ENCODE measurements around the gene MRPS15.

DNA sequence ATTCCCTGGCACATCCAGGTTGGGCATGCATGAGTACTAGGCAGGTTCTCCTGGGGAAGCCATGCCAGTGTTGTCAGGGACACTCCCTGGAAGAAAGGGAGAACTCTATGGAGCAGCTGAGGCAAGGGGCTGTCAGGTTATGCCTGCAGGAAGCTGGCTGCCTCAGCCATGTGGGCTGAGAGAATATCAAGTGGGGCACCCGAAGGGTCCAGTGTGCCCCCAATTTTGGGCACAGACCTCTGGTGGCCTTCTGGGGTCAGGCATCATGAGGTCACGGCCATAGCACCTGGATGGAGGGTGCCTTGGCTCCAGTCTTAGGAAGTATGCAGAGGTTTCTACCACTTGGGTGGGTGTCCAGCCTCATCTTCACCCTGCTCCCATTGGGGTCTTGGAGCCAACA lies 16.0 kb upstream of the MRPS15 start:
- TF ChIP-seq, protein P1, sequence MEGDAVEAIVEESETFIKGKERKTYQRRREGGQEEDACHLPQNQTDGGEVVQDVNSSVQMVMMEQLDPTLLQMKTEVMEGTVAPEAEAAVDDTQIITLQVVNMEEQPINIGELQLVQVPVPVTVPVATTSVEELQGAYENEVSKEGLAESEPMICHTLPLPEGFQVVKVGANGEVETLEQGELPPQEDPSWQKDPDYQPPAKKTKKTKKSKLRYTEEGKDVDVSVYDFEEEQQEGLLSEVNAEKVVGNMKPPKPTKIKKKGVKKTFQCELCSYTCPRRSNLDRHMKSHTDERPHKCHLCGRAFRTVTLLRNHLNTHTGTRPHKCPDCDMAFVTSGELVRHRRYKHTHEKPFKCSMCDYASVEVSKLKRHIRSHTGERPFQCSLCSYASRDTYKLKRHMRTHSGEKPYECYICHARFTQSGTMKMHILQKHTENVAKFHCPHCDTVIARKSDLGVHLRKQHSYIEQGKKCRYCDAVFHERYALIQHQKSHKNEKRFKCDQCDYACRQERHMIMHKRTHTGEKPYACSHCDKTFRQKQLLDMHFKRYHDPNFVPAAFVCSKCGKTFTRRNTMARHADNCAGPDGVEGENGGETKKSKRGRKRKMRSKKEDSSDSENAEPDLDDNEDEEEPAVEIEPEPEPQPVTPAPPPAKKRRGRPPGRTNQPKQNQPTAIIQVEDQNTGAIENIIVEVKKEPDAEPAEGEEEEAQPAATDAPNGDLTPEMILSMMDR (IDR thresholded peaks at IDR 0.05) = no peak
- no peak for TF ChIP-seq POLR2A (IDR thresholded peaks at IDR 0.05)
